Thoracic aorta (tissue), 2 donors: Measurements from ENCODE around the gene ZNF483. TPM values are rescaled to one million over a fixed set of nuclear protein-coding genes. Genes with fewer than 3 reads are reported as not detected.

ENCODE experiments used
- ATAC-seq: fragments of 150-250 bp; one replicate; pipeline ENCODE4 v1.8.0; 2017; ENCODE audit warnings: low read depth; ENCODE audit not compliant: insufficient number of reproducible peaks, low FRiP score
- DNase-seq: peaks from one replicate; pipeline ENCODE4 v3.0.0-alpha.2; 2020; ENCODE audit warnings: low spot score
- H3K27ac ChIP-seq, 2 donors: fragments of 200-600 bp; sonication (generic); 1 replicate in 1 of 2; 2 replicates in 1 of 2; pipeline ENCODE4 v1.5.1; 2016; ENCODE audit warnings: mild to moderate bottlenecking in 2 of 2, moderate library complexity in 2 of 2
- H3K27me3 ChIP-seq: fragments of 200-600 bp; sonication (generic); replicated peaks from 2 replicates; pipeline ENCODE4 v1.6.0; 2016; ENCODE audit warnings: mild to moderate bottlenecking; ENCODE audit not compliant: insufficient read depth
- H3K36me3 ChIP-seq: fragments of 200-600 bp; sonication (generic); one replicate; pipeline ENCODE4 v1.5.1; 2016
- H3K4me1 ChIP-seq, 2 donors: fragments of 200-600 bp; sonication (generic); 1 replicate in 1 of 2; 2 replicates in 1 of 2; pipeline versions ENCODE4 v1.5.1 to v1.6.0; 2016; ENCODE audit warnings: low read depth in 2 of 2, mild to moderate bottlenecking in 1 of 2; ENCODE audit not compliant: control insufficient read depth in 1 of 2
- H3K4me3 ChIP-seq: fragments of 200-600 bp; sonication (generic); 2 replicates; pipeline ENCODE4 v1.5.1; 2016; ENCODE audit warnings: mild to moderate bottlenecking
- H3K9me3 ChIP-seq: fragments of 200-600 bp; sonication (generic); 2 replicates; pipeline ENCODE4 v1.5.1; 2016
- CTCF ChIP-seq: fragments of 200-600 bp; sonication (generic); IDR thresholded peaks from one replicate; pipeline ENCODE4 v1.5.1; 2019; ENCODE audit warnings: antibody characterized with exemption
- total RNA-seq, 2 donors: library from RNA; depleted of rRNA; stranded (reverse); fragments of >200 nt; gene quantifications; one replicate each; pipeline versions ENCODE4 v1.1.0 to v1.2.3, GENCODE V29; 2016

Gene ZNF483
- total RNA-seq: 10 to 100 TPM in 1 of 2 donors, 1 to 10 TPM in 1; 9.7 to 17.8 TPM

- no peak for TF ChIP-seq CTCF
- H3K4me1 ChIP-seq: peaks cover 5 to 11% of the 10 kb centered on the region in 2 donors
- no peaks in the 10 kb centered on the region for H3K9me3 ChIP-seq
- H3K4me3 ChIP-seq: peak within 1 kb of the TSS; percentile 84
- H3K27me3 ChIP-seq: no peaks in the 10 kb centered on the region
- H3K36me3 ChIP-seq: peaks cover 3% of the 10 kb centered on the region
- peak within 1 kb of the TSS; percentile 51 to 58 for H3K27ac ChIP-seq
- DNase-seq (no peak), ATAC-seq (peak; percentile 11)
These were observed at the start of gene ZNF483 for GRCh38 chr9:111525056-111525977. TSS of gene ZNF483 (plus strand) at chr9:111525179. CDS start at chr9:111527396, 2,217 bp downstream.

GRCh38 chr9:111475195-111475594, 49.8 kb upstream of the ZNF483 start:
- no peak overlapping the region for H3K4me3 ChIP-seq
- peaks cover 9 to 34% of the 10 kb centered on the region in 2 donors for H3K4me1 ChIP-seq
- H3K27me3 ChIP-seq: no peaks in the 10 kb centered on the region
- H3K9me3 ChIP-seq: no peaks in the 10 kb centered on the region
- H3K36me3 ChIP-seq: no peaks in the 10 kb centered on the region
- TF ChIP-seq CTCF: no peak
- ATAC-seq: no peak
- no peak overlapping the region for H3K27ac ChIP-seq
- DNase-seq: no peak

GRCh38 chr9:111477677-111478076, 47.3 kb upstream of the ZNF483 start:
- ATAC-seq: no peak
- peaks cover 9 to 52% of the 10 kb centered on the region in 2 donors for H3K4me1 ChIP-seq
- H3K4me3 ChIP-seq: no peak overlapping the region
- H3K27me3 ChIP-seq: no peaks in the 10 kb centered on the region
- no peak for DNase-seq
- H3K27ac ChIP-seq: no peak overlapping the region
- H3K9me3 ChIP-seq: no peaks in the 10 kb centered on the region
- H3K36me3 ChIP-seq: no peaks in the 10 kb centered on the region
- TF ChIP-seq CTCF: no peak

GRCh38 chr9:111481885-111482636, 42.9 kb upstream of the ZNF483 start:
- H3K4me3 ChIP-seq: peak overlapping the region; percentile 93
- DNase-seq (no peak), ATAC-seq (no peak)
- H3K4me1 ChIP-seq: peaks cover 0 to 34% of the 10 kb centered on the region in 2 donors
- no peaks in the 10 kb centered on the region for H3K27me3 ChIP-seq
- TF ChIP-seq CTCF: no peak
- H3K36me3 ChIP-seq: no peaks in the 10 kb centered on the region
- peak overlapping the region; percentile 98 to 99 for H3K27ac ChIP-seq
- no peaks in the 10 kb centered on the region for H3K9me3 ChIP-seq
